GM18907 (cell line): ENCODE data around the gene BHLHE40.
A peak's percentile ranks its signal among the peaks of the same experiment; 100 is the strongest.

Source experiments
- ATAC-seq: cut with Tn5 transposase; IDR thresholded peaks from one replicate; pipeline ENCODE4 v1.9.1; 2021; ENCODE audit warnings: mild to moderate bottlenecking, moderate library complexity; ENCODE audit not compliant: unreplicated experiment

The BHLHE40 gene

DNA sequence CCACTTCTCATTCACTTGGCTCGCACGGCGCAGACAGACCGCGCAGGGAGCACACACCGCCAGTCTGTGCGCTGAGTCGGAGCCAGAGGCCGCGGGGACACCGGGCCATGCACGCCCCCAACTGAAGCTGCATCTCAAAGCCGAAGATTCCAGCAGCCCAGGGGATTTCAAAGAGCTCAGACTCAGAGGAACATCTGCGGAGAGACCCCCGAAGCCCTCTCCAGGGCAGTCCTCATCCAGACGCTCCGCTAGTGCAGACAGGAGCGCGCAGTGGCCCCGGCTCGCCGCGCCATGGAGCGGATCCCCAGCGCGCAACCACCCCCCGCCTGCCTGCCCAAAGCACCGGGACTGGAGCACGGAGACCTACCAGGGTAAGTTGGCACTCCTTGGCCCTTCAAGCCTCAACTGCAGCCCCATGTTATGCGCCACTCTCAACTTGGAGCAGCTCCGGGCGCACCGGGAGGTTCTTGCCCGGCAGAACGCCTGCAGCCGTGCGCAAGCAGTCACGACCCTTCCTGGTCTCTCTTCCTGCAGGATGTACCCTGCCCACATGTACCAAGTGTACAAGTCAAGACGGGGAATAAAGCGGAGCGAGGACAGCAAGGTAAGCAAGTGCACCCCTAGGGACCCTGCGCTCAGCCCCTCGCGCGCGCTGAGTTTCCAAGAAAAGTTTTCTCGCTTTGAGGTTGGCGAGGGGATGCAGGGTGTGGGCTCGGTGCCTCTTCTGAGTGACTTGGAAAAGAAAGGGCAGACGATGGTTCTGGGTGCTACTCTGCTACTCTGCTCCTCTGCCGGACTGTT is at the start of gene BHLHE40:
BHLHE40 (plus strand) TSS at position 10 of the 801 bp plus-strand sequence; CDS start at position 292, 282 bp downstream.
- peak; percentile 1 for ATAC-seq

- no peak for ATAC-seq
Measured at GRCh38 chr3:4930501-4930900, 48.7 kb upstream of the BHLHE40 start.

DNA sequence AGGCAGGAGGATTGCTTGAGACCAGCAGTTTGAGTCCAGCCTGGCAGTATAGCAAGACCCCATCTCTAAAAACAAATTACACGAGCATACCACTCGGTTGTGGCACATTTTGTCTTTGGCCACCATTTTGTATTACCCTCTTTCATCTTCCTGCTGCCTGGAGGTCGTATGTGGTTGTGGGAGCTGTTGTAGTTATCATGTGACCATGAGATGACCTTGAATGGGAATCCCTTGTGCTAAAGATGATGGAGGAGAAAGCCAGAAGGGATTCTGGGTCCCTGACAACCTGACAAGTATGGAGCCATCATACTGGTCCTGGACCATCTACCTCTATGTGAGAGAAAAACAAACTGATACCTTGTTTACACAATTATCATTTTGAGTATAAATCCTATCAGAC is 45.2 kb upstream of the BHLHE40 start:
- ATAC-seq: no peak

GRCh38 chr3:4935347-4935746 is 43.9 kb upstream of the BHLHE40 start:
- ATAC-seq: no peak

GRCh38 chr3:4936982-4937614 is 42.1 kb upstream of the BHLHE40 start:
- no peak for ATAC-seq

- ATAC-seq: no peak
Measured at GRCh38 chr3:4938281-4938982, 40.8 kb upstream of the BHLHE40 start.

- no peak for ATAC-seq
Measured at GRCh38 chr3:4939276-4939675, 40.0 kb upstream of the BHLHE40 start.

- ATAC-seq: no peak
Measured at GRCh38 chr3:4940985-4941384, 38.3 kb upstream of the BHLHE40 start.

- ATAC-seq: no peak
Measured at GRCh38 chr3:4943549-4943948, 35.7 kb upstream of the BHLHE40 start.

DNA sequence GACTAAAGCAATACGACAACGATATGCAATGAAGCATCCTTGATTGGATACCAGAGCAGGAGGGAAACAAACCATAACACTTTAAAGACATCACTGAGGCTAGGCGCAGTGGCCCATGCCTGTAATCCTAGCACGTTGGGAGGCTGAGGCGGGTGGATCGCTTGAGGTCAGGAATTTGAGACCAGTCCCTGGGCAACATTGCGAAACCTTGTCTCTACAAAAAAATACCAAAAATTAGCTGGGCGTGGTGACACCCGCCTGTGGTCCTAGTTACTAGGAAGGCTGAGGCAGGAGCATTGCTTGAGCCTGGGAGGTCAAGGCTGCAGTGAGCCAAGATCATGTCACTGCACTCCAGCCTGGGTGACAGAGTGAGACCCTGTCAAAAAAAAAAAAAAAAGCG is 33.9 kb upstream of the BHLHE40 start:
- no peak for ATAC-seq

GRCh38 chr3:4947028-4947427 is 32.2 kb upstream of the BHLHE40 start:
- no peak for ATAC-seq

GRCh38 chr3:4948395-4948794 is 30.8 kb upstream of the BHLHE40 start:
- no peak for ATAC-seq

GRCh38 chr3:4949004-4949403 is 30.2 kb upstream of the BHLHE40 start:
- ATAC-seq: no peak

DNA sequence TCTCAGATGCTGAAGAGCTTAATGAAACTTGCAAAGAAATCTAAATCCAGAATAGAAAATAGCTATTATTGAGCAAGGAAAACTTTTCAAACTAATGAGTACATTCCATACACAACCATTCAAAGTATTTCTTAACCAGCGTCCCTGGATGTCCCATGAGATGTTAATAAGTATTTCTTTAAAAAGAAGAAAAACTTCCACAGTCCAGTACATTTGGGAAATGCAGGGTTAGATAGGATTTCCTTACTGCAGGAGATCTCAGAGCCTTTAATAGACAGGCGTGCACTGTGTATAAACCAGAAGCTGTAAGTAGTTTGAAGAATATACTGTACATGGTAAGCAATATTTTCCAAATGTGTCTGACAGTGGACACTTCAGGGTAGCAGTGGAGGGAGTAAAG is 29.6 kb upstream of the BHLHE40 start:
- ATAC-seq: no peak

DNA sequence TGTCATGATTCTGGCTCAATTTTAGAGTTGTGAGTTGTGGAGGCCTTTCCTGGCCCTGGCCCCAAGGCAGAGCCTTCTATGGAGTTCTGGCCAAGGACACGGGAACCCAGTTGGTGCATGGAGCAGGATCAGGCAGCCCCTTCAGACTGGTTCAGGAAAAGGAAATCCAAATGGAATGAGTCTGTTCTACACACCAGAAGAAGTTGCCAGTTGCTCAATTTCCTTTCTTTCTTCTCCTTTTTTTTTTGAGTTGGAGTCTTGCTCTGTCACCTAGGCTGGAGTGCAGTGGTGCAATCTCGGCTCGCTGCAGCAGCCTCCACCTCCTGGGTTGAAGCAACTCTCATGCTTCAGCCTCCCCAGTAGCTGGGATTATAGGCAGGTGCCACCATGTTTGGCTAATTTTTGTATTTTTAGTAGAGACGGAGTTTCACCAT is 28.9 kb upstream of the BHLHE40 start:
- no peak for ATAC-seq

DNA sequence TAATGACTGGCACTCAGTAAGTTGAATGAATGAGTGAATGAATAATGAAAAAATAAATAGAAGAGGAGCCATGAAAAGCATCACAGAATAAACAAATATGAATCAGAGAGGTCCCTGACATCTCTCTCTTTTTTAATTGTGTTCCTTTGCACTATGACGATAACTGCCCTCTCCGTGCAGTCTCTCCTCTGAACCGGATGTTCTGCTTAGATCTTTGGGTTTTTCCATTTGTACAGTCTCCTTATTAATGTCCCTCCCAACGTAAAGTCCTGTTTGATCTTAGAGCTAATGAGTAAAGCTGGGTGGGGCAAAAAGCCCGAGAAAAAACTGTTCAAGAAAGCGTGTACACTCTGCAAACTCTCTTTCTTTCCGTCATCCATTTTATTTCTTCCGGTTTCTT is 28.3 kb upstream of the BHLHE40 start:
- no peak for ATAC-seq

GRCh38 chr3:4953119-4953518 is 26.1 kb upstream of the BHLHE40 start:
- no peak for ATAC-seq

- no peak for ATAC-seq
Measured at GRCh38 chr3:4954256-4955000, 24.8 kb upstream of the BHLHE40 start.

DNA sequence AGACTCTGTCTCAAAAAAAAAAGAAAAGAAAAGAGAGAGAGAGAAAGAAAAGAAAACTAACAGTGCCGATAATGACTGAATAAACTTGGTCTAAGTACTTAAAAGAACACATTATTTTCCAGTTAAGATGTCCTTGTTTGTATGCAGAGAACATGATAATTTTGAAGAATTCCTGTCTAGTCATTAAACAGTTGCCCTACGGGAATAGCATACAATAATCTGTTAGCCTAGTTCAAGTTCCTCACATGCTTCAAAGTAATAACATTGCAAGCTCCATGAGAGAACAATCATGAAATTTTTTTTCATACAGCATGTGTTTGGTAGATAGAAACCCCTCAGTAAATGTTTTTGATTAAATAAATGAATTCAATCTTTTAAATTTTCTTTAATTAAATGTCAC is 23.1 kb upstream of the BHLHE40 start:
- ATAC-seq: no peak

DNA sequence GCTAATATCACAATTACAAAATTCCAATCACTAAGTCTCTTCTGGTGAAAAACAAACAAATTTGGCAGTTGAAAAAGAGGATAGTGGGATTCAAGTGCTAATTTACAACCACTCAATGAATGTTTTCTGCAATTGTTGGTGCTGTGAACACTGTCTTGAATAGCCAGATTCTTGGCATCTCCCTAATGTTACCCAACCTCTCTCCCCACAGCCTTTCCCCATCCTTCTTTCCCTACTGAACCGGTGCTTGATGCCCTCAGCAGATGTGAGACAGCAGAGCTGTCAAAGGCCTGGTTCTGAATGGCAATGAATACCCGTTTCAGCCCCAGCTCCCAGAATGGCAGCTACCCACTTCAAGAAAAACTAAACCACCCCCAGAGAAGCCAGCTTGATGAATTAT is 22.5 kb upstream of the BHLHE40 start:
- ATAC-seq: no peak

DNA sequence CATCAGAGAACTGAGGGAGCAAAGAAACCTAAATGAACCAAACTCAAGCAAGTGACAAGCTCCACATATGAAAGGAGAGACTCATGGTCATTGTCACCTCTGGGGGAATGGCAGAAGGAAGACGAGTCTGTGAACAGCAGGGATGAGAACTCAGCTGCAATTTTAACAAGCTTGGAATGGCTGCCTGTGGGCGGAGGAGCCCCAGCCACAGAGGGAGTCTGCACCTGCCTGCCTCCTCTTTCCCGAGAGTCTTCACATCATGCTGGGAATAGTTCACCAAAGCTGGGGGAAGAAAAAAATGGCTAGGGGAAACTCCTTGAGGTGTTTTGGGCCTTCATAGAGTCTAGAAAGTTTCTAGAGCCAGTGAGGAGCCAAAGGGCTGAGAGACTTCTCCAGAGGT is 21.3 kb upstream of the BHLHE40 start:
- no peak for ATAC-seq
